Fibroblast of the aortic adventitia (primary cell): ENCODE data around the gene MUC4. TPM values are rescaled to one million over a fixed set of nuclear protein-coding genes. Genes with fewer than 3 reads are reported as not detected.

ENCODE experiments used
- DNase-seq: peaks from one replicate; pipeline ENCODE4 v3.0.0-alpha.2; 2010; ENCODE audit warnings: low read depth
- H3K4me3 ChIP-seq: 2 replicates; pipeline ENCODE4 v1.5.1; 2011; ENCODE audit warnings: low read depth, mild to moderate bottlenecking, control low read depth, low read length, moderate library complexity
- CTCF ChIP-seq: IDR thresholded peaks from 2 replicates; pipeline ENCODE4 v1.5.1; 2011; ENCODE audit warnings: mild to moderate bottlenecking, low read length, control low read depth, inconsistent platforms; ENCODE audit not compliant: insufficient read depth
- total RNA-seq: library from RNA; depleted of rRNA; stranded (reverse); fragments of >200 nt; gene quantifications from 2 replicates; pipeline ENCODE4 v1.2.3, GENCODE V29; 2012; ENCODE audit warnings: low replicate concordance

MUC4 gene
- total RNA-seq, 1 donor = not detected

GRCh38 chr3:195757827-195758226 is 53.9 kb downstream of the MUC4 start:
- no peak for TF ChIP-seq CTCF
- DNase-seq = no peak
- no peak overlapping the region for H3K4me3 ChIP-seq

GRCh38 chr3:195757438-195757770 is 54.3 kb downstream of the MUC4 start:
- no peak for DNase-seq
- TF ChIP-seq CTCF = no peak
- H3K4me3 ChIP-seq = no peak overlapping the region

- DNase-seq = no peak
- no peak overlapping the region for H3K4me3 ChIP-seq
- no peak for TF ChIP-seq CTCF
Observed at GRCh38 chr3:195755791-195756676, 55.7 kb downstream of the MUC4 start.

- TF ChIP-seq CTCF = no peak
- no peak overlapping the region for H3K4me3 ChIP-seq
- no peak for DNase-seq
Observed at GRCh38 chr3:195755391-195755790, 56.3 kb downstream of the MUC4 start.

- no peak for DNase-seq
- no peak overlapping the region for H3K4me3 ChIP-seq
- TF ChIP-seq CTCF = no peak
Observed at GRCh38 chr3:195754906-195755305, 56.8 kb downstream of the MUC4 start.

GRCh38 chr3:195754141-195754540 is 57.6 kb downstream of the MUC4 start:
- no peak for DNase-seq
- H3K4me3 ChIP-seq = no peak overlapping the region
- TF ChIP-seq CTCF = no peak

- no peak for DNase-seq
- TF ChIP-seq CTCF = no peak
Observed at GRCh38 chr3:195753581-195753980, 58.1 kb downstream of the MUC4 start.

More at GRCh38 chr3:195753581-195753980, 58.1 kb downstream of the MUC4 start:
- H3K4me3 ChIP-seq = no peak overlapping the region
